ENCODE measurements around the gene ANKRD37. TPM values are rescaled to one million over a fixed set of nuclear protein-coding genes. Genes with fewer than 3 reads are reported as not detected.

ANKRD37 gene
- total RNA-seq, 4 donors from 2014 or later = 2.0 to 10.0 (median 7.1) TPM

DNA sequence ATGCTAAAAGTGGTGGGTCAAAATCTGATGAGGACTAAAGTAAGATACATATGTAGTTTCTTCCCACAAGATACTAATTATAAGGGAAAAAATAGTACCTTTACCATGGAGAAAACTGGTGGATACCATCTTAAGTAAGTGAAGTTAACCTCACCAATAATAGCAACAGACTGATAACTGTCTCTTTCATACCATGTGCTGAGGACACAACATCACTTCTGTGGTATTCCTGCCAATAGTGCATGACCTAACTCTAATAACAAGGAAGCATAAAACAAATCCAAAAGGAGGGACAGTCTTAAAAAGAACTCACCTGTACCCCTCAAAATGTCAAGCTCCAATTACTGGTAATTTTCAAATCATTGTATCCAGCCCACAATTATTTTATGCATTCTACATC is 20.3 kb downstream of the ANKRD37 start:
- Histone ChIP-seq H3K9me3 (no peaks in the 10 kb centered on the region), H3K27ac (no peak overlapping the region), H3K27me3 (no peaks in the 10 kb centered on the region), H3K36me3 (peaks cover 0 to 44% (median 9%) of the 10 kb centered on the region in 4 donors), H3K4me1 (no peaks in the 10 kb centered on the region), H3K4me3 (no peak overlapping the region)
- intact Hi-C loops (cut with DNase I; ENCODE audit: low total_unique reads) (no loop called here), in situ Hi-C loops (cut with MboI; ENCODE audit: low pct_ligation_motif_present in 1 of 4, low pct_unique_long_range_greater_than_20kb in 1 of 4, low sequenced_read_pairs in 3 of 4) (no loop called here)
- TF ChIP-seq CTCF (IDR thresholded peaks at IDR 0.05) = no peak
- TF ChIP-seq POLR2AphosphoS5 (IDR thresholded peaks at IDR 0.05) = no peak
- TF ChIP-seq EP300 (IDR thresholded peaks at IDR 0.05; ENCODE audit: low read depth) = no peak
- TF ChIP-seq POLR2A (IDR thresholded peaks at IDR 0.05) = no peak
- DNase-seq = no peak

- Histone ChIP-seq H3K27me3 (no peaks in the 10 kb centered on the region), H3K4me1 (peaks cover 3 to 19% (median 16%) of the 10 kb centered on the region in 4 donors), H3K4me3 (no peak overlapping the region), H3K9me3 (no peaks in the 10 kb centered on the region), H3K27ac (no peak overlapping the region), H3K36me3 (peaks cover 0 to 17% (median 3%) of the 10 kb centered on the region in 4 donors)
- no peak for TF ChIP-seq EP300 (IDR thresholded peaks at IDR 0.05; ENCODE audit: low read depth)
- no peak for TF ChIP-seq CTCF (IDR thresholded peaks at IDR 0.05)
- no peak for TF ChIP-seq POLR2AphosphoS5 (IDR thresholded peaks at IDR 0.05)
- no peak for TF ChIP-seq POLR2A (IDR thresholded peaks at IDR 0.05)
- whole genome bisulfite sequencing, 2 donors (ENCODE audit: low coverage in 1 of 2) = 70 to 83% methylated on average over 2 of the region's 2 CpGs
- DNase-seq = no peak
- in situ Hi-C loops (cut with MboI; ENCODE audit: low pct_ligation_motif_present in 1 of 4, low pct_unique_long_range_greater_than_20kb in 1 of 4, low sequenced_read_pairs in 3 of 4) (no loop called here), intact Hi-C loops (cut with DNase I; ENCODE audit: low total_unique reads) (no loop called here)
These were observed 24.9 kb downstream of the ANKRD37 start for GRCh38 chr4:185421366-185422124.

GRCh38 chr4:185424905-185425646 is 28.4 kb downstream of the ANKRD37 start:
- DNase-seq = no peak
- H3K27me3 ChIP-seq = no peaks in the 10 kb centered on the region
- H3K27ac ChIP-seq = peak overlapping the region; percentile 88 to 94 (median 92)
- in situ Hi-C loops (cut with MboI; ENCODE audit: low pct_ligation_motif_present in 1 of 4, low pct_unique_long_range_greater_than_20kb in 1 of 4, low sequenced_read_pairs in 3 of 4) = no loop called here
- H3K4me3 ChIP-seq = peak overlapping the region; percentile 61 to 86 (median 76)
- TF ChIP-seq CTCF (IDR thresholded peaks at IDR 0.05) = no peak
- TF ChIP-seq POLR2AphosphoS5 (IDR thresholded peaks at IDR 0.05) = no peak
- no peak for TF ChIP-seq EP300 (IDR thresholded peaks at IDR 0.05; ENCODE audit: low read depth)
- TF ChIP-seq POLR2A (IDR thresholded peaks at IDR 0.05) = no peak
- 14 to 15% methylated on average over 10 to 13 of the region's 13 CpGs for WGBS, 2 donors (ENCODE audit: low coverage in 1 of 2)
- intact Hi-C loops (cut with DNase I; ENCODE audit: low total_unique reads) = no loop called here
- H3K9me3 ChIP-seq = no peaks in the 10 kb centered on the region
- peaks cover 3 to 19% (median 16%) of the 10 kb centered on the region in 4 donors for H3K4me1 ChIP-seq
- H3K36me3 ChIP-seq = no peaks in the 10 kb centered on the region

- Histone ChIP-seq H3K4me3 (peak within 1 kb of the TSS; percentile 61 to 86 (median 76)), H3K27ac (peak within 1 kb of the TSS; percentile 88 to 94 (median 92)), H3K27me3 (no peaks in the 10 kb centered on the region), H3K36me3 (no peaks in the 10 kb centered on the region), H3K4me1 (peaks cover 3 to 19% (median 16%) of the 10 kb centered on the region in 4 donors), H3K9me3 (no peaks in the 10 kb centered on the region)
- DNase-seq = peak; percentile 90
- TF ChIP-seq POLR2A (IDR thresholded peaks at IDR 0.05) (peak; percentile 75), POLR2AphosphoS5 (IDR thresholded peaks at IDR 0.05) (peak; percentile 42 to 88 (median 85)), CTCF (IDR thresholded peaks at IDR 0.05) (peak in 1 of 5 experiments; percentile 13), EP300 (IDR thresholded peaks at IDR 0.05; ENCODE audit: low read depth) (no peak)
- in situ Hi-C loops (cut with MboI; ENCODE audit: low pct_ligation_motif_present in 1 of 4, low pct_unique_long_range_greater_than_20kb in 1 of 4, low sequenced_read_pairs in 3 of 4) = no loop called here
- intact Hi-C loops (cut with DNase I; ENCODE audit: low total_unique reads) = no loop called here
- 0% methylated on average over 1 to 65 of the region's 66 CpGs for WGBS, 2 donors (ENCODE audit: low coverage in 1 of 2)
These were observed 29.2 kb downstream of the ANKRD37 start, which contains the start of gene UFSP2 for GRCh38 chr4:185425647-185426352. TSS of gene UFSP2 (minus strand) at chr4:185425964. CDS start at chr4:185425868, 96 bp downstream.

Data from transverse colon (tissue), 4 donors.